ENCODE results near the gene CBLB. TPM values are rescaled to one million over a fixed set of nuclear protein-coding genes. Genes with fewer than 3 reads are reported as not detected.

Gene CBLB
- total and polyA plus RNA-seq, 2 experiments from 2014 or later, result 20.5 to 47.7 TPM

GRCh38 chr3:105780107-105780506 is 88.7 kb downstream of the CBLB start:
- DNase-seq (ENCODE audit: low spot score) (no peak), ATAC-seq (no peak)
- Histone ChIP-seq H3K4me1 (ENCODE audit: insufficient read depth) (no peaks in the 10 kb centered on the region), H3K36me3 (ENCODE audit: insufficient read depth) (no peaks in the 10 kb centered on the region), H3F3A (replicated peaks; ENCODE audit: low read depth) (no peaks in the 10 kb centered on the region), H3K9me2 (ENCODE audit: insufficient read depth) (no peaks in the 10 kb centered on the region), H3K4me3 (no peak overlapping the region), H3K27ac (ENCODE audit: low read depth) (no peak overlapping the region), H3K79me2 (replicated peaks; ENCODE audit: insufficient read depth) (peaks cover 6% of the 10 kb centered on the region; the same call in 1 of the 2 replicates), H4K20me1 (replicated peaks; ENCODE audit: insufficient read depth) (no peaks in the 10 kb centered on the region), H2AFZ (no peak overlapping the region), H3K4me2 (no peak overlapping the region), H3K27me3 (ENCODE audit: insufficient read depth) (no peaks in the 10 kb centered on the region)
- no peaks in the 10 kb centered on the region for H3K36me3 Mint-ChIP-seq (ENCODE audit: low read depth)
- no peak for TF ChIP-seq STAT1 (IDR thresholded peaks at IDR 0.05; ENCODE audit: unreplicated experiment)
- no peak for TF ChIP-seq ETS1 (IDR thresholded peaks at IDR 0.05)
- no peak for TF ChIP-seq CREB1 (CRISPR knock-in tag; IDR thresholded peaks at IDR 0.05; ENCODE audit: low read depth)
- no peak for TF ChIP-seq ZNF331 (CRISPR knock-in tag; IDR thresholded peaks at IDR 0.05; ENCODE audit: low read depth)
- TF ChIP-seq JUNB (IDR thresholded peaks at IDR 0.05; ENCODE audit: unreplicated experiment), result no peak
- TF ChIP-seq EZH2 (IDR thresholded peaks at IDR 0.05; ENCODE audit: low read depth, unreplicated experiment), result no peak
- TF ChIP-seq, protein P1, sequence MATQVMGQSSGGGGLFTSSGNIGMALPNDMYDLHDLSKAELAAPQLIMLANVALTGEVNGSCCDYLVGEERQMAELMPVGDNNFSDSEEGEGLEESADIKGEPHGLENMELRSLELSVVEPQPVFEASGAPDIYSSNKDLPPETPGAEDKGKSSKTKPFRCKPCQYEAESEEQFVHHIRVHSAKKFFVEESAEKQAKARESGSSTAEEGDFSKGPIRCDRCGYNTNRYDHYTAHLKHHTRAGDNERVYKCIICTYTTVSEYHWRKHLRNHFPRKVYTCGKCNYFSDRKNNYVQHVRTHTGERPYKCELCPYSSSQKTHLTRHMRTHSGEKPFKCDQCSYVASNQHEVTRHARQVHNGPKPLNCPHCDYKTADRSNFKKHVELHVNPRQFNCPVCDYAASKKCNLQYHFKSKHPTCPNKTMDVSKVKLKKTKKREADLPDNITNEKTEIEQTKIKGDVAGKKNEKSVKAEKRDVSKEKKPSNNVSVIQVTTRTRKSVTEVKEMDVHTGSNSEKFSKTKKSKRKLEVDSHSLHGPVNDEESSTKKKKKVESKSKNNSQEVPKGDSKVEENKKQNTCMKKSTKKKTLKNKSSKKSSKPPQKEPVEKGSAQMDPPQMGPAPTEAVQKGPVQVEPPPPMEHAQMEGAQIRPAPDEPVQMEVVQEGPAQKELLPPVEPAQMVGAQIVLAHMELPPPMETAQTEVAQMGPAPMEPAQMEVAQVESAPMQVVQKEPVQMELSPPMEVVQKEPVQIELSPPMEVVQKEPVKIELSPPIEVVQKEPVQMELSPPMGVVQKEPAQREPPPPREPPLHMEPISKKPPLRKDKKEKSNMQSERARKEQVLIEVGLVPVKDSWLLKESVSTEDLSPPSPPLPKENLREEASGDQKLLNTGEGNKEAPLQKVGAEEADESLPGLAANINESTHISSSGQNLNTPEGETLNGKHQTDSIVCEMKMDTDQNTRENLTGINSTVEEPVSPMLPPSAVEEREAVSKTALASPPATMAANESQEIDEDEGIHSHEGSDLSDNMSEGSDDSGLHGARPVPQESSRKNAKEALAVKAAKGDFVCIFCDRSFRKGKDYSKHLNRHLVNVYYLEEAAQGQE (IDR thresholded peaks at IDR 0.05; ENCODE audit: unreplicated experiment), result no peak
- TF ChIP-seq, protein P2, sequence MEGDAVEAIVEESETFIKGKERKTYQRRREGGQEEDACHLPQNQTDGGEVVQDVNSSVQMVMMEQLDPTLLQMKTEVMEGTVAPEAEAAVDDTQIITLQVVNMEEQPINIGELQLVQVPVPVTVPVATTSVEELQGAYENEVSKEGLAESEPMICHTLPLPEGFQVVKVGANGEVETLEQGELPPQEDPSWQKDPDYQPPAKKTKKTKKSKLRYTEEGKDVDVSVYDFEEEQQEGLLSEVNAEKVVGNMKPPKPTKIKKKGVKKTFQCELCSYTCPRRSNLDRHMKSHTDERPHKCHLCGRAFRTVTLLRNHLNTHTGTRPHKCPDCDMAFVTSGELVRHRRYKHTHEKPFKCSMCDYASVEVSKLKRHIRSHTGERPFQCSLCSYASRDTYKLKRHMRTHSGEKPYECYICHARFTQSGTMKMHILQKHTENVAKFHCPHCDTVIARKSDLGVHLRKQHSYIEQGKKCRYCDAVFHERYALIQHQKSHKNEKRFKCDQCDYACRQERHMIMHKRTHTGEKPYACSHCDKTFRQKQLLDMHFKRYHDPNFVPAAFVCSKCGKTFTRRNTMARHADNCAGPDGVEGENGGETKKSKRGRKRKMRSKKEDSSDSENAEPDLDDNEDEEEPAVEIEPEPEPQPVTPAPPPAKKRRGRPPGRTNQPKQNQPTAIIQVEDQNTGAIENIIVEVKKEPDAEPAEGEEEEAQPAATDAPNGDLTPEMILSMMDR (conservative IDR thresholded peaks at IDR 0.05; ENCODE audit: low read depth in 2 of 2), result no peak
- TF ChIP-seq ZNF462 (CRISPR knock-in tag; IDR thresholded peaks at IDR 0.05), result no peak
- no peak for TF ChIP-seq EZH2phosphoT487 (IDR thresholded peaks at IDR 0.05; ENCODE audit: unreplicated experiment)
- TF ChIP-seq ZNF114 (CRISPR knock-in tag; IDR thresholded peaks at IDR 0.05), result no peak
- TF ChIP-seq NANOG (IDR thresholded peaks at IDR 0.05; ENCODE audit: borderline replicate concordance), result no peak
- no peak for TF ChIP-seq POLR2AphosphoS5 (IDR thresholded peaks at IDR 0.05; ENCODE audit: low read depth)
- H3K27me3 Mint-ChIP-seq (ENCODE audit: insufficient read depth, low read depth, poor library complexity), result peaks cover 3% of the 10 kb centered on the region
- H3K27ac Mint-ChIP-seq, result no peak overlapping the region
- H3K4me1 Mint-ChIP-seq, result peaks cover 13% of the 10 kb centered on the region
- no peak overlapping the region for H3K4me3 Mint-ChIP-seq
- no peaks in the 10 kb centered on the region for H3K9me3 Mint-ChIP-seq

Data from GM23338 (cell line).